B cell (primary cell): ENCODE results near the gene AQP9.

Experiments used
- CTCF ChIP-seq: fragments of 200-600 bp; IDR thresholded peaks from one replicate; pipeline ENCODE4 v1.8.0; 2022; ENCODE audit warnings: antibody characterized with exemption, mild to moderate bottlenecking
- EZH2 ChIP-seq: IDR thresholded peaks from 2 replicates; pipeline ENCODE4 v1.6.1; 2012; ENCODE audit warnings: borderline replicate concordance, low read depth, mild to moderate bottlenecking, moderate library complexity, low read length; ENCODE audit not compliant: insufficient read depth, poor library complexity, severe bottlenecking

- no peak for TF ChIP-seq EZH2
- TF ChIP-seq CTCF: no peak
These were observed 8.6 kb downstream of the AQP9 start for GRCh38 chr15:58146749-58147148.
